AG04450 (cell line): ENCODE results near the gene RAB29. TPM values are rescaled to one million over a fixed set of nuclear protein-coding genes. Genes with fewer than 3 reads are reported as not detected.

Experiments used
- CTCF ChIA-PET: fragments of 300-600, 350-600 bp; formaldehyde crosslinking; extraction: SDS; loops from one replicate; lab custom pipeline; 2022; ENCODE audit warnings: antibody characterized with exemption, inconsistent platforms; lab: Charles Lee
- POLR2A ChIA-PET: fragments of 350-600 bp; formaldehyde crosslinking; extraction: SDS; loops from one replicate; lab custom pipeline; 2021; ENCODE audit warnings: antibody characterized with exemption, inconsistent platforms; lab: Yijun Ruan, JAX
- DNase-seq: peaks from one replicate; pipeline ENCODE4 v3.0.0-alpha.2; 2011; ENCODE audit warnings: low read depth, low spot score
- H3K27ac ChIP-seq: one replicate; pipeline ENCODE4 v1.5.1; 2012; ENCODE audit warnings: low read depth, low read length, control low read depth
- H3K27me3 ChIP-seq: one replicate; pipeline ENCODE4 v1.6.0; 2012; ENCODE audit warnings: low read length; ENCODE audit not compliant: control insufficient read depth, insufficient read depth
- H3K4me3 ChIP-seq: 2 replicates; pipeline ENCODE4 v1.5.1; 2011; ENCODE audit warnings: mild to moderate bottlenecking, low read depth, low read length, control low read depth
- H3K9me3 ChIP-seq: 2 replicates; pipeline ENCODE4 v1.5.1; 2012; ENCODE audit warnings: low read length; ENCODE audit not compliant: control insufficient read depth, insufficient read depth
- CTCF ChIP-seq: IDR thresholded peaks from 2 replicates; pipeline ENCODE4 v1.5.1; 2011; ENCODE audit warnings: low read depth, low read length, control low read depth, inconsistent platforms
- polyA plus RNA-seq: library from polyadenylated mRNA; depleted of rRNA; stranded (reverse); fragments of >200 nt; gene quantifications from 2 replicates; pipeline ENCODE4 v1.2.3, GENCODE V29; 2011

RAB29 gene
- polyA plus RNA-seq, 1 experiment: 14.6 TPM

GRCh38 chr1:205749234-205750137, 25.8 kb downstream of the RAB29 start:
- ChIA-PET CTCF (interaction anchor here (0.6 kb wide), 1 partner anchor 863 kb away, joined by 3 read pairs; the partner anchor contains the start of gene EIF2D), POLR2A (interaction anchor here (0.5 to 2.1 kb wide), 12 partner anchors 10 to 1028 kb away, joined by 3 to 25 read pairs (median 5); partner anchors contain the start of gene RAB29)
- no peak for TF ChIP-seq CTCF
- Histone ChIP-seq H3K27me3 (peaks cover 2% of the 10 kb centered on the region), H3K4me3 (peak overlapping the region; percentile 88), H3K27ac (peak overlapping the region; percentile 91), H3K9me3 (no peaks in the 10 kb centered on the region)
- DNase-seq: peak; percentile 95

GRCh38 chr1:205748403-205749233, 26.7 kb downstream of the RAB29 start:
- TF ChIP-seq CTCF: no peak
- H3K9me3 ChIP-seq: no peaks in the 10 kb centered on the region
- peak overlapping the region; percentile 91 for H3K27ac ChIP-seq
- ChIA-PET POLR2A (interaction anchor here (0.6 to 2.1 kb wide), 11 partner anchors 9 to 376 kb away, joined by 3 to 25 read pairs (median 4); partner anchors contain the start of gene RAB29), CTCF (interaction anchor here (0.6 to 1.0 kb wide), 2 partner anchors 9 to 863 kb away, joined by 3 to 5 read pairs; partner anchors contain the start of gene EIF2D)
- H3K4me3 ChIP-seq: peak overlapping the region; percentile 88
- DNase-seq: peak; percentile 63
- H3K27me3 ChIP-seq: peaks cover under 1% of the 10 kb centered on the region

GRCh38 chr1:205746757-205747412, 28.4 kb downstream of the RAB29 start:
- ChIA-PET POLR2A (interaction anchor here (0.7 to 1.1 kb wide), 2 partner anchors 10 to 125 kb away, joined by 3 read pairs; no protein-coding TSS in a partner anchor), CTCF (interaction anchor here (0.7 to 2.7 kb wide), 7 partner anchors 36 to 253 kb away, joined by 3 to 25 read pairs (median 4); no protein-coding TSS in a partner anchor)
- no peak for DNase-seq
- H3K27me3 ChIP-seq: no peaks in the 10 kb centered on the region
- no peak for TF ChIP-seq CTCF
- H3K9me3 ChIP-seq: no peaks in the 10 kb centered on the region
- H3K4me3 ChIP-seq: peak overlapping the region; percentile 23
- H3K27ac ChIP-seq: no peak overlapping the region

DNA sequence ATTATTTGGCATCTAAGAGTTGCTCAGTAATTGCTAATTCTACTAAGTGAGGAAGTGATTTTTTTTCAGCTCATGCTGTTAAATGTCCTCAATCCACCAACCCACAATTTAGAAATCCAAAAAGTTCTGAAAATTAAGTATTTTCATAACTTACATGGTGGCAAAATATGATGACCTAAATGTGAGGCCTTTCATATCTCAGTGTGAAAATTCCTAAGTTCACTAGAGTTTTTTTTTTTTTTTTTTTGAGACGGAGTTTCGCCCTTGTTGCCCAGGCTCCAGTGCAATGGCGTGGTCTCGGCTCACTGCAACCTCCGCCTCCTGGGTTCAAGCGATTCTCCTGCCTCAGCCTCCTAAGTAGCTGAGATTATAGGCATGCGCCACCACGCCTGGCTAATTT, 30.9 kb downstream of the RAB29 start:
- Histone ChIP-seq H3K27ac (no peak overlapping the region), H3K27me3 (no peaks in the 10 kb centered on the region), H3K9me3 (no peaks in the 10 kb centered on the region), H3K4me3 (no peak overlapping the region)
- DNase-seq: no peak
- no peak for TF ChIP-seq CTCF
- ChIA-PET POLR2A (no interaction called here), CTCF (interaction anchor here (0.6 to 2.7 kb wide), 4 partner anchors 34 to 254 kb away, joined by 3 to 25 read pairs (median 5); no protein-coding TSS in a partner anchor)
